Thoracic aorta (tissue), 2 donors: Measurements from ENCODE around the gene GCN1. TPM values are rescaled to one million over a fixed set of nuclear protein-coding genes. Genes with fewer than 3 reads are reported as not detected.

ENCODE experiments used
- ATAC-seq: fragments of 150-250 bp; one replicate; pipeline ENCODE4 v1.8.0; 2017; ENCODE audit warnings: low read depth; ENCODE audit not compliant: insufficient number of reproducible peaks, low FRiP score
- DNase-seq: peaks from one replicate; pipeline ENCODE4 v3.0.0-alpha.2; 2020; ENCODE audit warnings: low spot score
- H3K27ac ChIP-seq, 2 donors: fragments of 200-600 bp; sonication (generic); 1 replicate in 1 of 2; 2 replicates in 1 of 2; pipeline ENCODE4 v1.5.1; 2016; ENCODE audit warnings: mild to moderate bottlenecking in 2 of 2, moderate library complexity in 2 of 2
- H3K27me3 ChIP-seq: fragments of 200-600 bp; sonication (generic); replicated peaks from 2 replicates; pipeline ENCODE4 v1.6.0; 2016; ENCODE audit warnings: mild to moderate bottlenecking; ENCODE audit not compliant: insufficient read depth
- H3K36me3 ChIP-seq: fragments of 200-600 bp; sonication (generic); one replicate; pipeline ENCODE4 v1.5.1; 2016
- H3K4me1 ChIP-seq, 2 donors: fragments of 200-600 bp; sonication (generic); 1 replicate in 1 of 2; 2 replicates in 1 of 2; pipeline versions ENCODE4 v1.5.1 to v1.6.0; 2016; ENCODE audit warnings: low read depth in 2 of 2, mild to moderate bottlenecking in 1 of 2; ENCODE audit not compliant: control insufficient read depth in 1 of 2
- H3K4me3 ChIP-seq: fragments of 200-600 bp; sonication (generic); 2 replicates; pipeline ENCODE4 v1.5.1; 2016; ENCODE audit warnings: mild to moderate bottlenecking
- H3K9me3 ChIP-seq: fragments of 200-600 bp; sonication (generic); 2 replicates; pipeline ENCODE4 v1.5.1; 2016
- total RNA-seq, 2 donors: library from RNA; depleted of rRNA; stranded (reverse); fragments of >200 nt; gene quantifications; one replicate each; pipeline versions ENCODE4 v1.1.0 to v1.2.3, GENCODE V29; 2016
- TF ChIP-seq, protein P1 (sequence below): fragments of 200-600 bp; sonication (generic); IDR thresholded peaks from one replicate; pipeline ENCODE4 v1.5.1; 2019; ENCODE audit warnings: antibody characterized with exemption

The GCN1 gene
- total RNA-seq, 2 donors from 2014 or later = 56.8 to 91.5 TPM

DNA sequence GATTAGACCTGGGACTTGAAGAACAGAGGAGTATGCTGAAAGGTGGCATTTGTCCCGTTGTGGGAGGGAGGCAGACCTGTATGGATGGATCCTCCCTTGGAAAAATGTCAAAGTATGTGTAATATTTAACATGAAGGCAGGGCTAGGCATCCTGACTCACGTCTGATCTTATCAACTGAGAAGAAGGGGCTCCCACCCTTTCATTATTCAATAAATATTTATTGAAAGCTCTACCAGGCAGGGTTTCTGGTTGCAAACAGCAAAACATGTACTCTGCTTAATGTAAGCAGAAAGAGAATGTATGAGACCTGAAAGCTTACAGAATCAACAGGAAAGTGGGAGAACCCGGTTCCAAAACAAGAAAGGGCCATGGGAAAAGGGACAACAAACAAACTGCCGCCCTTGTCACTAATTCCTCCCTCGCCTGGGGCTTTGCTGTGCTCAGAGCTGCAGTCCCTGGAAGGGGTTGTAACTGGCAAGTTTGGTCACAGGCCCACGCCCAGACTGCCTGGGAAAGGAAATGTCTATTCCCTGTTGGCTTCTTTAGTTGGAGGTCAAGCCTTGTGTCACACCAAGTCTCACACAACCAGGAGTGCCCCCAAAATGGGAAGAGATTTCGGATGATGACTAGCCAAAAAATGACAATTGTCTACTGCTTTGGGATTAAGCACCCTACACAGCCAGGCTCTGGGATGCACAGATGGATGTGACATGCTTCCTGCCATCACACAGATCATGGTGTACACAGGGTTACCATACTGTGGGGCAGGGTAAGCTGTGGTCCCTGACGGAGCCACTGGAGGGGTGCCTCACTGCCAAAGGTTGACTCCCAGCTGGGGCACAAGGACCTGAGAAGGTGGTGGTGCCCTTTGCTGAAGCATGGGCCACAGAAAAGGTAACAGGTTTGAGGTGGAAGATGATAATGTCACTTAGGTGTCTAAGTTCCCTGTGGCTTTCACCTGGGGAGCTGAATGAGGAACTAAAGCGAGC, 114.8 kb downstream of the GCN1 start:
- Histone ChIP-seq H3K27me3 (no peaks in the 10 kb centered on the region), H3K9me3 (no peaks in the 10 kb centered on the region), H3K4me3 (no peak overlapping the region), H3K4me1 (no peaks in the 10 kb centered on the region), H3K27ac (no peak overlapping the region), H3K36me3 (no peaks in the 10 kb centered on the region)
- TF ChIP-seq, protein P1, sequence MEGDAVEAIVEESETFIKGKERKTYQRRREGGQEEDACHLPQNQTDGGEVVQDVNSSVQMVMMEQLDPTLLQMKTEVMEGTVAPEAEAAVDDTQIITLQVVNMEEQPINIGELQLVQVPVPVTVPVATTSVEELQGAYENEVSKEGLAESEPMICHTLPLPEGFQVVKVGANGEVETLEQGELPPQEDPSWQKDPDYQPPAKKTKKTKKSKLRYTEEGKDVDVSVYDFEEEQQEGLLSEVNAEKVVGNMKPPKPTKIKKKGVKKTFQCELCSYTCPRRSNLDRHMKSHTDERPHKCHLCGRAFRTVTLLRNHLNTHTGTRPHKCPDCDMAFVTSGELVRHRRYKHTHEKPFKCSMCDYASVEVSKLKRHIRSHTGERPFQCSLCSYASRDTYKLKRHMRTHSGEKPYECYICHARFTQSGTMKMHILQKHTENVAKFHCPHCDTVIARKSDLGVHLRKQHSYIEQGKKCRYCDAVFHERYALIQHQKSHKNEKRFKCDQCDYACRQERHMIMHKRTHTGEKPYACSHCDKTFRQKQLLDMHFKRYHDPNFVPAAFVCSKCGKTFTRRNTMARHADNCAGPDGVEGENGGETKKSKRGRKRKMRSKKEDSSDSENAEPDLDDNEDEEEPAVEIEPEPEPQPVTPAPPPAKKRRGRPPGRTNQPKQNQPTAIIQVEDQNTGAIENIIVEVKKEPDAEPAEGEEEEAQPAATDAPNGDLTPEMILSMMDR = no peak
- DNase-seq (no peak), ATAC-seq (no peak)

DNA sequence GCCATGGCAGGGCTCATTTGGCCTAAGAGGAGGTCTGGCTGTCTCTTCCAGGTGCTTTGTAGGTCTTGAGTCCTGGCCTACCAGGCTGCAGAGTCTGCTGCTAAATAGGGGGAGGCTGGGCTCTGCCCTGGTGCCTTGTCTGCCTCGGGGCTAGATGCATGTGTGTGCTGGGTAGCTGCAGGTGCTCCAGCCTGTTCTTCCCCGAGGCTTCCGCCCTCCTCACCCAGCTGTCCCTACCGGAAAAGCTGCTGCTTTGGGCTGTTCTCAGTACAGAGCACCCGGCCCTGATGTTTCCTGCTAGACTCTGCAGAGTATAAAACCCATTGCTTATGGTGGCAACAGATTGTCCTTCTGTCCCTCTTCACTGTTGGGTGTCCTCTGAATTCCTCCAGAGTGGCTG, 115.6 kb downstream of the GCN1 start:
- ATAC-seq (no peak), DNase-seq (no peak)
- Histone ChIP-seq H3K36me3 (no peaks in the 10 kb centered on the region), H3K4me1 (no peaks in the 10 kb centered on the region), H3K4me3 (no peak overlapping the region), H3K27me3 (no peaks in the 10 kb centered on the region), H3K9me3 (no peaks in the 10 kb centered on the region), H3K27ac (no peak overlapping the region)
- TF ChIP-seq, protein P1 = no peak

DNA sequence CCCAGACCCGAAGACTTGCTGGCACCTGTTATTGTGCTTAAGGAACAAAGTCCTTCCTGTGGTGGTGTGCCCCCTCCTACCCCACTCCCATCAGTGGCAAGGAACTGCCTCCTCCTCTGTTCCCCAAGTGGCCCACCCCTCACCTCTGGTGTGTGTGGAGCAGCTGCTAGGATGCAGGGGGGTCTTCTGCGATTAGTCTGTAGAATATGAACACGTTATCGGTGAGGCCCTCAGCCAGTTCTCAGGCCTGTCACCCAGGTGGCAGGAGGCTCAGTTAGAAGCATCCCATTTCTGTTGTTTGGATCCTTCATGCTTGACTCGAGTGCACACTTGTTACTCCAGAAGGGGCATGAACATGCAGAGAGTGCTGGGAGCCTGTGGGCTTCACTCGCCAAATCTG, 117.3 kb downstream of the GCN1 start:
- TF ChIP-seq, protein P1 = no peak
- no peak overlapping the region for H3K4me3 ChIP-seq
- H3K4me1 ChIP-seq = no peaks in the 10 kb centered on the region
- H3K27me3 ChIP-seq = no peaks in the 10 kb centered on the region
- ATAC-seq (no peak), DNase-seq (no peak)
- no peak overlapping the region for H3K27ac ChIP-seq
- H3K36me3 ChIP-seq = no peaks in the 10 kb centered on the region
- no peaks in the 10 kb centered on the region for H3K9me3 ChIP-seq

Other genes starting within 250 kb of the GCN1 start
- gene BICDL1, start 205.5 kb downstream of the GCN1 start, total RNA-seq = 1 to 10 TPM in 1 of 2 donors, under 1 TPM in 1; 0.68 to 4.4 TPM
- gene RAB35, start 78.0 kb downstream of the GCN1 start, total RNA-seq = 10 to 100 TPM; 23.2 to 30.3 TPM
- 1,000 to 10,000 TPM; 1,020 to 1,220 TPM for gene RPLP0, start 6.4 kb upstream of the GCN1 start, total RNA-seq
- gene PXN, start 71.0 kb upstream of the GCN1 start, total RNA-seq = 100 to 1,000 TPM in 1 of 2 donors, 10 to 100 TPM in 1; 93.0 to 105 TPM
- under 1 TPM; under 0.01 TPM for gene RNU4-2, start 97.2 kb upstream of the GCN1 start, total RNA-seq
- gene RNU4-1, start 98.5 kb upstream of the GCN1 start, total RNA-seq = not detected
- gene SIRT4, start 107.6 kb upstream of the GCN1 start, total RNA-seq = 1 to 10 TPM in 1 of 2 donors, under 1 TPM in 1; 0.56 to 8.8 TPM
- gene PLA2G1B, start 133.1 kb upstream of the GCN1 start, total RNA-seq = not detected
- gene MSI1, start 174.4 kb upstream of the GCN1 start, total RNA-seq = under 1 TPM in 1 of 2 donors, not detected in 1; 0.27 TPM
- gene COX6A1, start 243.4 kb upstream of the GCN1 start, total RNA-seq = 100 to 1,000 TPM; 229 to 431 TPM